ENCODE measurements around the gene ACBD6. TPM values are rescaled to one million over a fixed set of nuclear protein-coding genes. Genes with fewer than 3 reads are reported as not detected.
"Not testable (repeated sequence)": the region's sequence is repeated elsewhere in the genome, so short reads cannot be mapped to it uniquely, and the experiment has no call there.

The ACBD6 gene
- total RNA-seq, 2 donors from 2014 or later = 41.9 to 50.0 TPM

- no peak for DNase-seq (ENCODE audit: low spot score)
- 78% methylated on average over 2 of the region's 2 CpGs for WGBS
- H3K36me3 ChIP-seq = no peaks in the 10 kb centered on the region
- H3K27me3 ChIP-seq (replicated peaks; ENCODE audit: insufficient read depth) = no peaks in the 10 kb centered on the region
- H3K9me3 ChIP-seq = no peaks in the 10 kb centered on the region
- no peak overlapping the region for H3K27ac ChIP-seq
- no peak overlapping the region for H3K4me3 ChIP-seq
- intact Hi-C loops (cut with DNase I) = no loop called here
- no peaks in the 10 kb centered on the region for H3K4me1 ChIP-seq (replicated peaks)
- peak in 3 of 4 experiments; percentile 45 to 53 (median 51) for TF ChIP-seq CTCF (IDR thresholded peaks at IDR 0.05)
- no peak for TF ChIP-seq POLR2A (IDR thresholded peaks at IDR 0.05)
Observed at GRCh38 chr1:180415985-180416633, 86.3 kb downstream of the ACBD6 start.

GRCh38 chr1:180415236-180415848 lies 87.0 kb downstream of the ACBD6 start:
- Histone ChIP-seq H3K4me3 (no peak overlapping the region), H3K36me3 (no peaks in the 10 kb centered on the region), H3K27ac (no peak overlapping the region), H3K4me1 (replicated peaks) (no peaks in the 10 kb centered on the region), H3K9me3 (no peaks in the 10 kb centered on the region), H3K27me3 (replicated peaks; ENCODE audit: insufficient read depth) (no peaks in the 10 kb centered on the region)
- 93% methylated on average over 8 of the region's 8 CpGs for WGBS
- no peak for DNase-seq (ENCODE audit: low spot score)
- TF ChIP-seq POLR2A (IDR thresholded peaks at IDR 0.05) (no peak), POLR2AphosphoS5 (IDR thresholded peaks at IDR 0.05) (no peak), CTCF (IDR thresholded peaks at IDR 0.05) (no peak)
- intact Hi-C loops (cut with DNase I) = no loop called here

- H3K4me3 ChIP-seq = no peak overlapping the region
- no peaks in the 10 kb centered on the region for H3K9me3 ChIP-seq
- H3K27ac ChIP-seq = no peak overlapping the region
- H3K4me1 ChIP-seq (replicated peaks) = no peaks in the 10 kb centered on the region
- no peak for DNase-seq (ENCODE audit: low spot score)
- H3K27me3 ChIP-seq (replicated peaks; ENCODE audit: insufficient read depth) = no peaks in the 10 kb centered on the region
- no peaks in the 10 kb centered on the region for H3K36me3 ChIP-seq
- intact Hi-C loops (cut with DNase I) = no loop called here
- no peak for TF ChIP-seq POLR2A (IDR thresholded peaks at IDR 0.05)
- TF ChIP-seq POLR2AphosphoS5 (IDR thresholded peaks at IDR 0.05) = no peak
- no peak for TF ChIP-seq CTCF (IDR thresholded peaks at IDR 0.05)
- WGBS = 95% methylated on average over 4 of the region's 4 CpGs
Observed at GRCh38 chr1:180412583-180412982, 89.8 kb downstream of the ACBD6 start.

GRCh38 chr1:180408128-180408527 lies 94.2 kb downstream of the ACBD6 start:
- H3K27ac ChIP-seq; H3K36me3 ChIP-seq; H3K27me3 ChIP-seq (replicated peaks; ENCODE audit: insufficient read depth); H3K4me3 ChIP-seq; H3K4me1 ChIP-seq (replicated peaks); DNase-seq (ENCODE audit: low spot score); intact Hi-C loops (cut with DNase I); H3K9me3 ChIP-seq: not testable (repeated sequence)
- 100% methylated on average over 1 of the region's 1 CpG for WGBS

- intact Hi-C loops (cut with DNase I) = no loop called here
- Histone ChIP-seq H3K27ac (no peak overlapping the region), H3K9me3 (no peaks in the 10 kb centered on the region), H3K4me1 (replicated peaks) (no peaks in the 10 kb centered on the region), H3K36me3 (no peaks in the 10 kb centered on the region), H3K4me3 (no peak overlapping the region), H3K27me3 (replicated peaks; ENCODE audit: insufficient read depth) (no peaks in the 10 kb centered on the region)
- DNase-seq (ENCODE audit: low spot score) = no peak
- 60% methylated on average over 2 of the region's 2 CpGs for WGBS
- TF ChIP-seq CTCF (IDR thresholded peaks at IDR 0.05) = no peak
- no peak for TF ChIP-seq POLR2AphosphoS5 (IDR thresholded peaks at IDR 0.05)
- no peak for TF ChIP-seq POLR2A (IDR thresholded peaks at IDR 0.05)
Observed at GRCh38 chr1:180407051-180407450, 95.3 kb downstream of the ACBD6 start.
